Stimulated activated naive CD4-positive, alpha-beta T cell (primary cell): Measurements from ENCODE around the gene SLC15A1.

Experiments used
- DNase-seq, 6 experiments: peaks; one replicate each; lab custom pipeline; 2025; lab: John Stamatoyannopoulos, UW

The SLC15A1 gene

GRCh38 chr13:98697791-98698190, 54.7 kb downstream of the SLC15A1 start:
- no peak for DNase-seq

GRCh38 chr13:98693756-98694155, 58.7 kb downstream of the SLC15A1 start:
- DNase-seq = no peak

- no peak for DNase-seq
These were observed 61.1 kb downstream of the SLC15A1 start for GRCh38 chr13:98691360-98691759.

GRCh38 chr13:98690348-98691022, 62.0 kb downstream of the SLC15A1 start:
- no peak for DNase-seq

- no peak for DNase-seq
These were observed 63.0 kb downstream of the SLC15A1 start for GRCh38 chr13:98689347-98689968.

GRCh38 chr13:98688373-98688772, 64.1 kb downstream of the SLC15A1 start:
- DNase-seq = no peak

- no peak for DNase-seq
These were observed 65.2 kb downstream of the SLC15A1 start for GRCh38 chr13:98687319-98687718.

- DNase-seq = no peak
These were observed 66.2 kb downstream of the SLC15A1 start for GRCh38 chr13:98686270-98686669.

GRCh38 chr13:98685146-98685545, 67.3 kb downstream of the SLC15A1 start:
- no peak for DNase-seq

- no peak for DNase-seq
These were observed 71.4 kb downstream of the SLC15A1 start for GRCh38 chr13:98681049-98681448.

GRCh38 chr13:98678741-98679140, 73.7 kb downstream of the SLC15A1 start:
- no peak for DNase-seq

GRCh38 chr13:98677398-98677797, 75.1 kb downstream of the SLC15A1 start:
- no peak for DNase-seq

- DNase-seq = no peak
These were observed 76.2 kb downstream of the SLC15A1 start for GRCh38 chr13:98676239-98676638.

GRCh38 chr13:98675837-98676236, 76.6 kb downstream of the SLC15A1 start:
- DNase-seq = no peak

GRCh38 chr13:98675066-98675465, 77.4 kb downstream of the SLC15A1 start:
- DNase-seq = no peak

- peak; percentile 2 to 50 (median 19) for DNase-seq
These were observed 79.4 kb downstream of the SLC15A1 start for GRCh38 chr13:98672947-98673613.

- no peak for DNase-seq
These were observed 84.3 kb downstream of the SLC15A1 start for GRCh38 chr13:98668155-98668554.

- DNase-seq = no peak
These were observed 86.9 kb downstream of the SLC15A1 start for GRCh38 chr13:98665638-98665995.

GRCh38 chr13:98664924-98665637, 87.4 kb downstream of the SLC15A1 start:
- DNase-seq = no peak

GRCh38 chr13:98664510-98664909, 88.0 kb downstream of the SLC15A1 start:
- no peak for DNase-seq

- DNase-seq = no peak
These were observed 88.4 kb downstream of the SLC15A1 start for GRCh38 chr13:98664047-98664446.

- no peak for DNase-seq
These were observed 94.3 kb downstream of the SLC15A1 start for GRCh38 chr13:98658131-98658530.
